NCI-H2029 treated with DMSO at 0.1 percent for 48 hours (cell line): Measurements from ENCODE around the gene TAF1L.
"Not testable (repeated sequence)": the region's sequence is repeated elsewhere in the genome, so short reads cannot be mapped to it uniquely, and the experiment has no call there.

Experiments used
- DNase-seq: peaks from one replicate; lab custom pipeline; 2025; lab: John Stamatoyannopoulos, UW

Gene TAF1L, protein sequence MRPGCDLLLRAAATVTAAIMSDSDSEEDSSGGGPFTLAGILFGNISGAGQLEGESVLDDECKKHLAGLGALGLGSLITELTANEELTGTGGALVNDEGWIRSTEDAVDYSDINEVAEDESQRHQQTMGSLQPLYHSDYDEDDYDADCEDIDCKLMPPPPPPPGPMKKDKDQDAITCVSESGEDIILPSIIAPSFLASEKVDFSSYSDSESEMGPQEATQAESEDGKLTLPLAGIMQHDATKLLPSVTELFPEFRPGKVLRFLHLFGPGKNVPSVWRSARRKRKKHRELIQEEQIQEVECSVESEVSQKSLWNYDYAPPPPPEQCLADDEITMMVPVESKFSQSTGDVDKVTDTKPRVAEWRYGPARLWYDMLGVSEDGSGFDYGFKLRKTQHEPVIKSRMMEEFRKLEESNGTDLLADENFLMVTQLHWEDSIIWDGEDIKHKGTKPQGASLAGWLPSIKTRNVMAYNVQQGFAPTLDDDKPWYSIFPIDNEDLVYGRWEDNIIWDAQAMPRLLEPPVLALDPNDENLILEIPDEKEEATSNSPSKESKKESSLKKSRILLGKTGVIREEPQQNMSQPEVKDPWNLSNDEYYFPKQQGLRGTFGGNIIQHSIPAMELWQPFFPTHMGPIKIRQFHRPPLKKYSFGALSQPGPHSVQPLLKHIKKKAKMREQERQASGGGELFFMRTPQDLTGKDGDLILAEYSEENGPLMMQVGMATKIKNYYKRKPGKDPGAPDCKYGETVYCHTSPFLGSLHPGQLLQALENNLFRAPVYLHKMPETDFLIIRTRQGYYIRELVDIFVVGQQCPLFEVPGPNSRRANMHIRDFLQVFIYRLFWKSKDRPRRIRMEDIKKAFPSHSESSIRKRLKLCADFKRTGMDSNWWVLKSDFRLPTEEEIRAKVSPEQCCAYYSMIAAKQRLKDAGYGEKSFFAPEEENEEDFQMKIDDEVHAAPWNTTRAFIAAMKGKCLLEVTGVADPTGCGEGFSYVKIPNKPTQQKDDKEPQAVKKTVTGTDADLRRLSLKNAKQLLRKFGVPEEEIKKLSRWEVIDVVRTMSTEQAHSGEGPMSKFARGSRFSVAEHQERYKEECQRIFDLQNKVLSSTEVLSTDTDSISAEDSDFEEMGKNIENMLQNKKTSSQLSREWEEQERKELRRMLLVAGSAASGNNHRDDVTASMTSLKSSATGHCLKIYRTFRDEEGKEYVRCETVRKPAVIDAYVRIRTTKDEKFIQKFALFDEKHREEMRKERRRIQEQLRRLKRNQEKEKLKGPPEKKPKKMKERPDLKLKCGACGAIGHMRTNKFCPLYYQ (N-terminal part only)

DNA sequence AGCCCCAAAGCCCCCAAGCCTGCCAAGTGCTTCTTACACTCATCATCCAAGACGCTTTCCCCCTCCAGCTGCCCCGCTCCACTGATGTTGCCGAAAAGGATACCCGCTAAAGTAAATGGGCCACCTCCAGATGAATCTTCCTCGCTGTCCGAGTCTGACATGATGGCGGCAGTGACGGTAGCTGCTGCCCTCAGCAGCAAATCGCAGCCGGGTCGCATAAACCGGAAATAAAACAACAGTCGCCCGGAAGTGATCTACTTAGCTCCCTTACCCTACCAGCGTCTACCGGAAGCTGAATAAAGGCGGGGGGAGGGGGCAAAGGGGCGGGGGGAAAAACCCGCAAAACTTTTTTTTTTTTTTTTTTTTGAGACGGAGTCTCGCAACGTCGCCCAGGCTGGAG lies at the start of gene TAF1L:
Gene TAF1L (minus strand): TSS at position 308 of the 400 bp plus-strand sequence. CDS start 90 bp downstream, at position 218.
- DNase-seq = no peak

DNA sequence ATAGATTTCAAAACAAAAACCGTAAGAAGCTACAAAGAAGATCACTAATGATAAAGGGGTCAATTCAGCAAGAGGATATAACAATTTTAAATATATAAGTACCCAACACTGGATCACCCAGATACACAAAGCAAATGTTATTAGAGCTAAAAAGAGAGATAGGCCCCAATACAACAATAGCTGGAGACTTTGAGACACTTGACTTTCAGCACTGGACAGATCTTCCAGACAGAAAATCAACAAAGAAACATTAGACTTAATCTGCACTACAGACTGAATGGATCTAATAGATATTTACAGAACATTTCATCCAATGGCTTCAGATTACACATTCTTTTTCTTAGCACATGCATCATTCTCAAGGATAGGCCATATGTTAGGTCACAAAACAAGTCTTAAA lies 46.3 kb upstream of the TAF1L start:
- no peak for DNase-seq

DNA sequence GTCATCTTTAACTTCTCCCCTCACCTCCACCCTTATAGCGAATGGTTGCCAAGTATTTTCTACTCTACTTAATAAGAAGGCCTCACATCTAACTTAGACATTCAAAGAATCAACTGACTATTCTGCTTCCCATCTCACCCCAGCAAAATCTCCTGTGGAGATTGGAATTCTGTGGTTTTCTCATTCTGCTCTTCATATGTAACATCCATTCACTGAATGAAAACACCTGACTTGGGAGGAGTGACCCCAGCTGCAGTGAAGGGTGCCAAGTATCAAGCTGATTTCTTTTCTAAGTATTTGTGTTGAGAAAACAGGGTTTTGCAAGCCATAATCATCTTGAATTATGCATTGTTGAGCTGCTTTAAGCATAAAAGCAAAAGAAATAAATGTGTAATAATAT lies 42.5 kb upstream of the TAF1L start:
- DNase-seq = no peak

DNA sequence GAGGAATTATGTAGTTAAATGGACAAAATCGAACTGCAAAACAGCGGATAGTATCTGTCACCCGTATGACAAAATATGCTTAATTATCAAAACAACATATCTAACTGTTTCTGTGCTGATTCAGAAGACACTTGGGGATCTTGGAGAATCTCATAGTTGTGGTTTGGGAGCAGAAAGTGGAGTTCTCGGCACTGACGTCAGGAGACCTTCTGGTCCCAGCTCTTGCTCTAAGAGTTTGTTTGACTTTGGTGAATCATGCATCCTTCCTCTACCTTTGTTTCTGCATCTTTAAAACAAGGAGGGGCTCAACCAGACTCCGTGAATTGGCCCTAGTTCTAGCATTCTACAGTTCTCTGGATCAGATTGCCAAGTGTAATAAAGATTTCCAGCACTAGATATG lies 37.0 kb upstream of the TAF1L start:
- no peak for DNase-seq

DNA sequence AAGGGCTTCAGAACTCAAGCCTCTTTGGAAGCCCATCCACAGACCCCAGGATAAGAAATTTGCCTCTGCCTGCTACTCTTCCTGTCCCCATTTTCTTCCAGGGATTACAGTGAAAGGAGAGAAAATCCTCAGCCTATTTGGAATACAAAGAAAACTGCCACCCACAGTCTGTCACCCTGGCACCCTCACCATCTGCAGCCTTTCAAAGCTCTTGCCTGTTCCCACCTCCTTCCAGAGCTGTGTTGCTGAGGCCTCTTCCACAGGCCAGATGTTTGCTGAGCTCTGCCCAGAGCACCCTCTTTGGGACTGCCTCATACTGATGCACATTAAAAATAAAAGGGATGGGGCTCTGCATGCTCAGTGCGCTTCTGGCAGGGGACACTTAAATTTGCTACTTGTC lies 35.9 kb upstream of the TAF1L start:
- no peak for DNase-seq

DNA sequence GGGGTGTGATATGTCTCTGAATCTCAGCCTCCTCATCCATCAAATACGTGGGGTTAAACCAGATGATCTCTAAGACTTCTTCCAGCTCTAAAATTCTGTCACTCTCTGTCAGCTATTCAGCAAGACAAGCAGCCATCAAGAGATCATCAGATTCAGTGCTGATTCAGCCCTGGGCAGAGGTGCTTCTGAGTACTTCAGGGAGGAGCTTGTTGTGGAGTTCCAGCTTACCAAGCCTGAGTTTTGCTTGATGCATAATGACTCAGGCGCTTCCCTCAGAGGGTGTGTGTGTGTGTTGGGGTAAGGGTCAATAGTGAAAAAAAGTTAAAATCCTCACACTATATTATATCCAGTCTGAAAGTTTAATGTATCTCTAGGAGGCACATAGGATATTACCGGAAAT lies 29.6 kb upstream of the TAF1L start:
- DNase-seq = no peak

DNA sequence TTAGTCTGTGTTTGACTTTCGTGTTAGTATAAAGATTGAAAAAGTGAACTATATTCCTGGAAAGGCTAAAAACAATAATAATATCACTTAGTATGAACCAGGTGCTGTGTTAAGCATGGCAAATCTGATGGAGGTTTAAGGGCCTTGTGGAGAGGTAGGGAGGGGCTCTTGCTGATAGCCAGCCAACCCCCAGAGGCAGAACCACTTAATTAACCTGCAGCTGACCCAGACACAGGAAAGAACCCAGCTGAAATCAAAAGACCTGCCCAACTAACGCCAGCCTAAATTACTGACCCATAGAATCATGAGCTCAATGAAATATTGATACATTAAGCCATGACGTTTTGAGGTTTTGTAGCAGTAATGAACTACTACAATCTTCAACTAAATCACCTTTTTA lies 28.3 kb upstream of the TAF1L start:
- DNase-seq = no peak

DNA sequence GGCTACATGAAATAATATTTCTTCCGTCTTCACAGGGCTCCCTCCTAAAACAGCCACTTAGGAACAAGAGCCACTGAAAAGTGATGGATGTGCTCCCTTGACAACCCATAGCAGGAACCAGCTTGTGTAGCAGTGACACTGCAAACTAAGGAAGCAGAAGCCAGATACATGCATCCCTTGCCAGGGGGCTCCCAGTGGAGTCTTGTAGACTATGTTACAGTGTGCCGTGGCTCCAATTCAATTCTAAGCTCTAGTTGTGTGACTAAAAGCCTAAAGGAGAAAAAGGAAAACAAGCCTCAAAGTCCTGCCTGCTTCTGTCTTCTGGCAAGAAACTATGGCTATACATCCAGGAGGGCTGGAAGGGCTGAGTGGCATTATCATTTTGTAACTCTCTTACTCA lies 12.2 kb upstream of the TAF1L start:
- no peak for DNase-seq

DNA sequence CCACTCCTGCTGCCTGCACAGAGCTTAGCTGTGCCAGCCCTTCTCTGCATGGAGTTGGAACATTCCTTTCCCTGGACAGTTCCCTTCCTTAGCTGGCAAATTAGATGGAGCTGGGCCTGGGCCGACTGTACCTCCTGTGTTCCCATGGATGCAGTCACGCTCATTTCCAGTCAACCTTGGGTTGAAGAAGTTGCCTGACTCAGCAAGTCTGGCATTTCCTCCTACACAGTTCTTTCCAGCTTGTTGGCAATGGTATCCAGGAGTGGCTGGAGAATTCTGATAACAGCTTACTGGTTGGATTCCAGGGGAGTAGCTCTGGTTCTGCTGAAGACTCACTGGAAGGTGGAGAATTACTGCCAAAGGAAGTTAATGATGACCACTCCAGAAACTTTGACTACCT lies 9.2 kb upstream of the TAF1L start:
- DNase-seq = no peak

DNA sequence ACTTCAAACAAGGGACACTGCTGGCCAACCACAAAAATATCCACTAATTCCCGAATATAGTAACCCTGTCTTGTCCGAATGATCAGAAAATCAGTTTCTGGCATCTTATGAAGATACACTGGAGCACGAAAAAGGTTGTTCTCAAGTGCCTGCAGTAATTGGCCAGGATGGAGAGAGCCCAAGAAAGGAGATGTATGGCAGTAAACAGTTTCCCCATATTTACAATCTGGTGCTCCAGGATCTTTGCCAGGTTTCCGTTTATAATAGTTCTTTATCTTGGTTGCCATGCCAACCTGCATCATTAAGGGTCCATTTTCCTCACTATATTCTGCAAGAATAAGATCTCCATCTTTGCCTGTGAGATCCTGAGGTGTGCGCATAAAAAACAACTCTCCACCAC lies 2.3 kb downstream of the TAF1L start:
- not testable (repeated sequence) for DNase-seq

DNA sequence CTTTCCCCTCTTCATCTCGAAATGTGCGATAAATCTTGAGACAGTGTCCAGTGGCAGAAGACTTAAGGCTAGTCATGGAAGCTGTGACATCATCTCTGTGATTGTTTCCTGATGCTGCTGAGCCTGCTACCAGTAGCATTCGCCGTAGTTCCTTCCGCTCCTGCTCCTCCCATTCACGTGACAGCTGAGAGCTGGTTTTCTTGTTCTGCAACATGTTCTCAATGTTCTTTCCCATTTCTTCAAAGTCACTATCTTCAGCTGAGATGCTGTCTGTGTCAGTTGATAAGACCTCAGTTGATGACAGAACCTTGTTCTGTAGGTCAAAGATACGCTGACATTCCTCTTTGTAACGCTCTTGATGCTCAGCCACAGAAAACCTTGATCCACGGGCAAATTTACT lies 3.5 kb downstream of the TAF1L start:
- no peak for DNase-seq

DNA sequence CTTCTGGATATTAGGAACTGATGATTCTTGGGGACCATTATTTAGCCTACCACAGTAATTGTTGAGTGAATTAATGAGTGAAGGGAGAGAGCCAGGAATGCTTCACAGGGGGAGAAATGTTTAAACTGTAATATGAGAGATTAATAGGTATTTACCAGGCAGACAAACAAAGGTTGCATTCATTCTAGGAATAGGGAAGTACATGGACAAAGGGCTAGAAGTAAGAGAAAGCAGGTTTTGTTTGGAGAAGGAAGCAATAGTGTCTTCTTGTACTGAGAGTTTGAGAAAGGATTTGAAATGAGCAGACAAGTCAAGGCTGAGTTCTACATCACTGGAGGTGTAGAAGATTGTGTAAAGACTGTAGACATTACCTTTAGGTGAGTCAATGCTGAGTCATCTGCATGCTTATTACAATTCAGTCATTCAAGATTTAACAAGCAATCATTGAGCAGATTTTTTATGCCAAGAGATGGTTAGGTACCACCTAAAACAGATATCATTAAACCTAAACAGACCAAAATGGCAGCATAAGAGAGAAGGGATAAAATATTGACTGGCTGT lies 8.0 kb downstream of the TAF1L start:
- DNase-seq = no peak

DNA sequence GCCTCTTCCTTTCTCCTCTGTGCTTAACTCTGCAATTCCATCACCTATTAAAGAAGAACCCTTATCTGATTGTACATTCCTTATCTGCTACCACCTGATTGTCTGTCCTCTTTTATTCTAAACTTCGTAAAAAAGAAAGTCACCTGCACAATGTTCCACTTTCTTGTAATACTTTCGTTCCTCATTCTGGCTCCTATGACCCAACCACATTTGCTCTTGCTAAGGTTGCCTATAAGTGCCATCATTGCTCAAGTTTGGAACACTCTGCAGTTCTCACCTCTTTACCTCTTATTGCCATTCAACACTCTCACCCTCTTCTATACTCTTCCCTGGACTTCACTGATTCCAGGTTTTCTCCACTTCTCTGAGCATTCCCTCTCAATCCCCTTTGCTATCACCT lies 10.1 kb downstream of the TAF1L start:
- no peak for DNase-seq

DNA sequence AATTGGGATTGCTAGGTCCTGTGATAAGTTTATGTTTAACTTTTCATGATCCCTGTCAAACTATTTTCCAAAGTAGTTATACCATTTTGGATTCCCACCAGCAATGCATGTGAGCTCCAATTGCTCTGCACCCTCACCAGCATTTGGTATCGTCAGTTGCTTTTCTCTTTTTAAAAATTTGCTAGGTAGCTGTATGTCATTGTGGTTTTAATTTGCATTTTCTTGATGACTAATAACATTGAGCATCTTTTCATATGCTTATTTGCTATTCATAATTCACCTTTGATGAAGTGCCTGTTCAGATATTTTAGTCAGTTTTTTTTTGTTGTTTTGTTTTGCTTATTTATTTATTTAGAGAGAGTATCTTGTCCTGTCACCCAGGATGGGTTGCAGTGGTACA lies 12.5 kb downstream of the TAF1L start:
- DNase-seq = no peak

DNA sequence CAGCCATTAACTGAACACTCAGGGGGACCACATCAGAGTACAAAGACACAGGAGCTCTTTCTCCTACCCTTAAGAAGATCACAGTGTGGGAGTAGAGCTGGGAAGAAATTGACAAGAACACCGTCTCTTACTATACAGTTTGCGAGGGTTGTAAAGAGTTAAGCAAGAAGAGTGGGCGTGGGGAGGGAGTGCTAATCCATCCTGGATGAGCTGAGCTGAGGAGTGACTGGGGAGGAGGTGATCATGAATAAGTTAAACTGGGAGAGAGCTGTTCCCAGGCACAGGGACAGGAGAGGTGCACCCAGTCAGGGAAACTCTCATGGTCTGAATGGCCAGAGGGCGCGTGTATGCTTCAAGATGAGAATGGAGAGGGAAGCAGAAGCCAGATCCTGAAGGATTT lies 17.2 kb downstream of the TAF1L start:
- DNase-seq = no peak

DNA sequence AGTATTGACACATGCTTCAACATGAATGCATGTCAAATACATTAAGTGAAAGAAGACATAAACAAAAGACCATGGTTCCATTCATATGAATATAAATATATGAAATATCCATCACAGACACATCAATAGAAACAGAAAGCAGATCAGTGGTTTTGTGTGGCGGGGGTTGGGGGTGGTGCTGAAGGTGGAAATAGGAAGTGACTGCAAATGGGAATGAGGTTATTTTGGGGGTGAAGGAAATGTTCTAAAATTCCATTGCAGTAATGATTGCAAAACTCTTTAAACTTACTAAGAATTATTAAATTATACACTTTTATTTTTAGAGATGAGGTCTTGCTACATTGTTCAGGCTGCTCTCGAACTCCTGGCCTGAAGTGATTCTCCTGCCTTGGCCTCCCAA lies 28.7 kb downstream of the TAF1L start:
- DNase-seq = no peak

DNA sequence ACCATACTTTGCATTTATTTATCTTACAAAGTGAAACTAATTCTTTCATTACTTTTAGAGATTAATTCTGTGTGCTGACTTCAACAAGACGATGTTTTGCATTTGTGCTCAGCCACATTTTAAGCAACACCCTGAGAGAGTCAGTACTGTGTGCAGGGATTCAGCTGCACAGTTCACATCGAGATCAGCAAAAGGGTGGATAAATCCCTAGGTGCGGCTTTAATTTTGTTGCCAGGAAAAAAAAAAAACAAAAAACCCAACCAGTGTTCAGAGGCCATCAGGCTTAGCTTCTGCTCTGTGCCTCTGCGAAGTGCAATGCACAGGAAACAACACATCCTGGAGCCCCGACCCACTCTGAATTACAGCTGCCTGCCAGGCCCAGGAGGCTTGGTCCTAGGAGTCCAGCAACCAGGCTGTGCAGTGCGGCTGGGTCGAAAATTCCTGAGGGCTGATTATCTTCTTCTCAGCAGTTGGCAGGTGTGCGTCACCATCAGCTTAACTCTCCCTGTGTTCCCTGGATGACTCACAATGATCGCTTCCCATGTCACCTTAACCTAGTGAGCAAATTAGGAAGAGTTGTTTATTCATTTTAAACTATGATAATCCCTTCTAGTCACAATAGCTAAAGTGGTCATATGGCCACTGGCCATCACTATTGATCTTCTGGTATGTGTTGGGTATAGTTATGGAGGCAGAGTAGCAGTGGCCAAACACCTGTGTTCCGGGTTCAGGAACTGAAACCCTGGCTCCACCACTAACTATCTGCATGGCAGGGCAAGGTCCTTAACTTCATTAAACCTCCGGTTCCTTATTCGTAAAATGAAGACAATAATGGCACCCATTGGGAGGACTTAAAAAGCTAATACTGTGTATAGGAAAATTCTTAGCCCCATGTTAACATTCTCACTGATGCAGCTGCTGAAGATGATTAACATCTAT lies 31.3 kb downstream of the TAF1L start:
- no peak for DNase-seq

DNA sequence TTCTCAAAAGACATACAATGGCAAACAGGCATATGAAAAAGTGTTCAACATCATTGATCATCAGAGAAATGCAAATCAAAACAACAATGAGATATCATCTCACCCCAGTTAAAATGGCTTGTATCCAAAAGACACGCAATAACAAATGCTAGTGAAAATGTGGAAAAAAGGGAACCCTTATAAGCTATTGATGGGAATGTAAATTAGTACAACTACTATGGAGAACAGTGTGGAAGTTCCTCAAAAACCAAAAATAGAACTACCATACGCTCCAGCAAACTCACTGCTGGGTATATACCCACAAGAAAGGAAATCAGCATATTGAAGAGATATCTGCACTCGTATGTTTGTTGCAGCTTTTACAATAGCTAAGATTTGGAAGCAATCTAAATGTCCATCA lies 36.4 kb downstream of the TAF1L start:
- not testable (repeated sequence) for DNase-seq

DNA sequence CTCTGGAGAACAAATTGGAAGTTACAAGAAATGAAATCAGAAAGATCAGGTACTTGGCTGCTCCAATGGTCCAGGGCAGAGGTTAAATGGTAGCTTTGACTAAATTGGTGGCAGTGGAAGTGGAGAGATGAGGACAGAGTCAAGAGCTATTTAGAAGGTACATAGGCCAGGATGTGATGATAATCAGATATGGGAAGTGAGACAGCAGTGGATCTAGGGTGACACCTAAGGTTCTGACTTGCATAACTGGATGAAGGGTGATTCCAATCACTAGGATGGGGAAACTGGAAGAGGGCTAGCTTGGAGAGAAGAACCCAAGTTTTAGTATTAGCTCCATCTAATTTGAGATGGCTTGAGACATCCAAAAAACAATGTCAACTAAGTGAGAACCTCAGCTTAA lies 38.5 kb downstream of the TAF1L start:
- DNase-seq = no peak

DNA sequence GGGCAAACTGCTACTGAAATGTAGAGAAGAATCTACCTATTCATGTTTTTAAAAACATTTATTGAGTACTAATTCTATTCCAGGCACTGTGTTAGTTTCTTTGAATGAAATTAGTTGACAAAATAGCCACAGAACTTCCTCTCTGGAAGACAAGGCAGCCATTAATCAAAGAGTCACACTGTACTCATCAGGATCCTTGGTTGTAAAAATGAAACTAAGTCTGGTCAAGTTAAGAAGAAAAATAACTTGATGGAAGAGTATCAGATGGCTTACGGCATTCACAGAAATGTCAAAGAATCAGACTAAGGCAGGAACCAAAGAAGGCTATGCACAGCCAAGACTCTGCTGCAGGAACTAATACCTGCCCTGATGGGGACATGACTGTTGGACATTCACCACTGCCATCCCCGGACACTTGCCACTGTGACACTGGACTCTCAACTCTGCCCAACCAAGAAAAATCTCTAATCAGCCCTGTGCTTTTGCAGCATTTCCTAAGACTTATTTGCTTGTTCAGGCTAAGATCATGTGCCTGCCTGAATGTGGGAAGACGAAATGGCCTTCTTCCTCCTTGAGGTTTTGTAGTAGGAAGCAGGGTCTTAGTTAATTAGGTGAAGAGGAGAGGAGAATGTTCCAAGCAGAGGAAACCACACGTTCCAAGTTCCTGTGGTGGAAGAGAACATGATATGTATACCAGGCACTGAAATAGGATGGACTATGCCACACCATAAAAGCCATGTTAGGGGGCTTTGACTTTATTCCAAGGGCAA lies 39.2 kb downstream of the TAF1L start:
- DNase-seq = no peak
